HEK293 (cell line): Measurements from ENCODE around the gene KCNB1.

Experiments used
- CTCF ChIA-PET: fragments of 350-600 bp; formaldehyde crosslinking; extraction: SDS; loops from one replicate; lab custom pipeline; 2021; ENCODE audit warnings: antibody characterized with exemption; lab: Yijun Ruan, JAX
- POLR2A ChIA-PET: fragments of 300-600 bp; formaldehyde crosslinking; extraction: SDS; loops from one replicate; lab custom pipeline; 2020; ENCODE audit warnings: antibody characterized with exemption, inconsistent platforms; lab: Yijun Ruan, JAX
- H3K27ac ChIP-seq: fragments of 200-500 bp; sonication (Bioruptor generic); 2 replicates; pipeline ENCODE4 v1.5.1; 2014; ENCODE audit warnings: low read depth, low read length, control low read depth, inconsistent platforms; ENCODE audit errors: extremely low read depth
- H3K36me3 ChIP-seq, 2 experiments: fragments of 200-500 bp in 1 of 2; sonication (Bioruptor generic) in 1 of 2; 1 replicate in 1 of 2; 2 replicates in 1 of 2; pipeline ENCODE4 v1.5.1; 2014 to 2017; ENCODE audit warnings: inconsistent platforms in 2 of 2, low read length in 2 of 2; ENCODE audit not compliant: control insufficient read depth in 2 of 2, insufficient read depth in 1 of 2
- H3K4me1 ChIP-seq: fragments of 200-500 bp; sonication (Bioruptor generic); 2 replicates; pipeline ENCODE4 v1.5.1; 2014; ENCODE audit warnings: mild to moderate bottlenecking, low read length, inconsistent platforms; ENCODE audit not compliant: control insufficient read depth, insufficient read depth
- H3K4me3 ChIP-seq: 2 replicates; pipeline ENCODE4 v1.5.1; 2011; ENCODE audit warnings: low read depth, mild to moderate bottlenecking, control low read depth, low read length, moderate library complexity
- H3K9me3 ChIP-seq: fragments of 200-500 bp; sonication (Bioruptor generic); 2 replicates; pipeline ENCODE4 v1.5.1; 2014; ENCODE audit warnings: low read depth, low read length, inconsistent platforms; ENCODE audit not compliant: control insufficient read depth, insufficient read depth
- BCL11A ChIP-seq: fragments of 450-650 bp; formaldehyde crosslinking; IDR thresholded peaks from 2 replicates; pipeline ENCODE4 v1.5.1; 2016; ENCODE audit warnings: low read depth, missing biosample characterization, missing genetic modification characterization
- HOXC10 ChIP-seq: sonication (generic); formaldehyde crosslinking; IDR thresholded peaks from 2 replicates; pipeline ENCODE4 v1.8.1; 2023; ENCODE audit warnings: mild to moderate bottlenecking, missing genetic modification reagents
- REPIN1 ChIP-seq: fragments of 450-650 bp; formaldehyde crosslinking; IDR thresholded peaks from 2 replicates; pipeline ENCODE4 v1.5.1; 2017; ENCODE audit warnings: missing biosample characterization, missing genetic modification characterization, low read depth
- ZBTB1 ChIP-seq: fragments of 450-650 bp; formaldehyde crosslinking; IDR thresholded peaks from 2 replicates; pipeline ENCODE4 v1.5.1; 2016; ENCODE audit warnings: missing biosample characterization, missing genetic modification characterization
- ZBTB21 ChIP-seq: fragments of 450-650 bp; formaldehyde crosslinking; IDR thresholded peaks from 2 replicates; pipeline ENCODE4 v1.5.1; 2017; ENCODE audit warnings: missing biosample characterization, missing genetic modification characterization
- ZNF146 ChIP-seq: fragments of 450-650 bp; formaldehyde crosslinking; IDR thresholded peaks from 2 replicates; pipeline ENCODE4 v1.5.1; 2016; ENCODE audit warnings: missing biosample characterization, missing genetic modification characterization
- ZNF169 ChIP-seq: fragments of 450-650 bp; formaldehyde crosslinking; IDR thresholded peaks from 2 replicates; pipeline ENCODE4 v1.5.1; 2016; ENCODE audit warnings: missing biosample characterization, missing genetic modification characterization
- ZNF211 ChIP-seq: fragments of 450-650 bp; formaldehyde crosslinking; IDR thresholded peaks from 2 replicates; pipeline ENCODE4 v1.5.1; 2016; ENCODE audit warnings: low read depth, missing biosample characterization, missing genetic modification characterization
- ZNF23 ChIP-seq: fragments of 450-650 bp; formaldehyde crosslinking; IDR thresholded peaks from 2 replicates; pipeline ENCODE4 v1.5.1; 2016; ENCODE audit warnings: missing biosample characterization, missing genetic modification characterization, borderline replicate concordance
- ZNF341 ChIP-seq: fragments of 450-650 bp; formaldehyde crosslinking; IDR thresholded peaks from 2 replicates; pipeline ENCODE4; 2016; ENCODE audit warnings: low read depth, missing biosample characterization, missing genetic modification characterization
- ZNF404 ChIP-seq: fragments of 450-650 bp; formaldehyde crosslinking; IDR thresholded peaks from 2 replicates; pipeline ENCODE4 v1.5.1; 2017; ENCODE audit warnings: missing biosample characterization, missing genetic modification characterization
- ZNF423 ChIP-seq: fragments of 450-650 bp; formaldehyde crosslinking; IDR thresholded peaks from 2 replicates; pipeline ENCODE4 v1.5.1; 2016; ENCODE audit warnings: missing biosample characterization, missing genetic modification characterization
- ZNF433 ChIP-seq: fragments of 450-650 bp; formaldehyde crosslinking; IDR thresholded peaks from 2 replicates; pipeline ENCODE4 v1.5.1; 2016; ENCODE audit warnings: missing biosample characterization, missing genetic modification characterization, low read depth
- ZNF610 ChIP-seq: fragments of 450-650 bp; formaldehyde crosslinking; IDR thresholded peaks from 2 replicates; pipeline ENCODE4 v1.5.1; 2016; ENCODE audit warnings: missing biosample characterization, missing genetic modification characterization, borderline replicate concordance
- ZNF670 ChIP-seq: fragments of 450-650 bp; formaldehyde crosslinking; IDR thresholded peaks from 2 replicates; pipeline ENCODE4 v1.5.1; 2016; ENCODE audit warnings: missing biosample characterization, missing genetic modification characterization, low read depth
- TF ChIP-seq, protein P1 (sequence below): fragments of 450-650 bp; formaldehyde crosslinking; IDR thresholded peaks from 2 replicates; pipeline ENCODE4 v1.5.1; 2016; ENCODE audit warnings: missing biosample characterization, missing genetic modification characterization
- TF ChIP-seq, protein P2 (sequence below): fragments of 450-650 bp; formaldehyde crosslinking; IDR thresholded peaks from 2 replicates; pipeline ENCODE4 v1.5.1; 2016; ENCODE audit warnings: missing biosample characterization, missing genetic modification characterization, borderline replicate concordance
- TF ChIP-seq, protein P3 (sequence below): fragments of 450-650 bp; formaldehyde crosslinking; IDR thresholded peaks from 2 replicates; pipeline ENCODE4 v1.5.1; 2016; ENCODE audit warnings: missing biosample characterization, missing genetic modification characterization
- TF ChIP-seq, protein P4 (sequence below): fragments of 450-650 bp; formaldehyde crosslinking; IDR thresholded peaks from 2 replicates; pipeline ENCODE4 v1.5.1; 2016; ENCODE audit warnings: missing biosample characterization, missing genetic modification characterization

KCNB1 gene

DNA sequence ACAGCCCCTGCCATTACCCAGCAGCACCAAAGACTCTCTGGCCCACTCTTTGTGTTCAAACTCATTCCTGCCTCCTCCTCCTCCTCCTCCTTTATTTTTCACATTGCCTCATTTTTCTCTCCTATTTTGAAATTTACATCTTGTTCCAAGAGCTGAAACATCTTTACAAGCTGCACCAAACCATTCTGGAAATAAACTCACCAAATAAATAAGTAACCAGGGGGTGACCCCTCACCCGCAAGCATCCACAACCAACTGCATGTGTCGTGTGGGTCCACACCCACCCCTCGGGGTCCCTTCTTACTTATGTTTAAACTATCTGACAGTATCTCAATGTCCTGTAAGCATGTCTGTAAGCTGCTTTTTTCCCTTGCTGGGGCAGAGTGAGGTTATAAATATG lies 1.4 kb downstream of the KCNB1 start (continued):
- TF ChIP-seq, protein P1, sequence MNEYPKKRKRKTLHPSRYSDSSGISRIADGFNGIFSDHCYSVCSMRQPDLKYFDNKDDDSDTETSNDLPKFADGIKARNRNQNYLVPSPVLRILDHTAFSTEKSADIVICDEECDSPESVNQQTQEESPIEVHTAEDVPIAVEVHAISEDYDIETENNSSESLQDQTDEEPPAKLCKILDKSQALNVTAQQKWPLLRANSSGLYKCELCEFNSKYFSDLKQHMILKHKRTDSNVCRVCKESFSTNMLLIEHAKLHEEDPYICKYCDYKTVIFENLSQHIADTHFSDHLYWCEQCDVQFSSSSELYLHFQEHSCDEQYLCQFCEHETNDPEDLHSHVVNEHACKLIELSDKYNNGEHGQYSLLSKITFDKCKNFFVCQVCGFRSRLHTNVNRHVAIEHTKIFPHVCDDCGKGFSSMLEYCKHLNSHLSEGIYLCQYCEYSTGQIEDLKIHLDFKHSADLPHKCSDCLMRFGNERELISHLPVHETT (tag by site-specific recombination) = no peak

DNA sequence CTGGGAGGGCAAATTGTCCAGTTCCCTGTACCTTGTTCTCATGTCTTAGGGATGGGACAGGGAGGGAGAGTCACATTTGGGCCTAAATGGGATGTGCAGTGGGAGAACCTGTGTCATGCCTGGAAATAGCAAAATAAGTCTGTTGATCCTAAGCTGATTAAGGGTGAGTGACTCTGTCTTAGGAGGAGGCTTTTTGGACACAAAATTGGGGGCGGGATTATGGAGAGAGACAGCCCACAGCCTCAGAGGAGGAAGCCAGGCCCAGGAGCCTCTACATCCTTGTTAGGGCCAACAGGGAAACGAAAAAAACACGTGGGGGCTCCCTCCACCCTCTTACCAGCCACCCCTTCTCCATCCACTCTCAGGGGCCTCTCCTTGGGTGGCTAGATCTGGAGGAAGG lies 2.2 kb downstream of the KCNB1 start:
- POLR2A ChIA-PET = no interaction called here
- CTCF ChIA-PET = no interaction called here

DNA sequence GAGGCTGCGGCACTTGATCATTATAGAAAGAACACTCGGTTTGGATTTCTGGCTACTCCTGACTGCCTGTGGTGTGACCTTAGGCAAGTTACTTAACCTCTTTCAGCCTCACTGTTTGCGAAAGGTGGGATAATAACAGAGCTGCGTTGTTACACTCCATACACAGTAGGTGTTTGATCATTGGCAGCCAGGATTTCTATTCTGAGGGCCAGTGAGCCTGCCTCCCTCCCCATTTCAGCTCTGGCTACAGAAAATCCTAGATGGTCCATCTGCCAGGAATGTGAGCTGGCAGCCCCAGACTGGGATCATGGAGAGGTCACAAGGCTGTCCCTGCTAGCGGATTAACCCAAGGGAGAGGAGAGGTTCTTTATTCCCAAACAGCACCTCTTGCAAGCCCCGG lies 2.7 kb downstream of the KCNB1 start:
- CTCF ChIA-PET = interaction anchor here (0.6 kb wide), 1 partner anchor 82 kb away, joined by 3 read pairs; no protein-coding TSS in a partner anchor
- Histone ChIP-seq H3K27ac (no peak overlapping the region), H3K4me3 (no peak overlapping the region), H3K36me3 (no peaks in the 10 kb centered on the region), H3K4me1 (0 out of 2 replicates have a peak, but pooled peaks cover 4% of the 10 kb centered on the region), H3K9me3 (no peaks in the 10 kb centered on the region)
- POLR2A ChIA-PET = no interaction called here
- TF ChIP-seq REPIN1 (tag by site-specific recombination) (no peak), ZNF146 (no peak), ZBTB21 (no peak), ZNF404 (tag by site-specific recombination) (no peak), ZNF423 (tag by site-specific recombination) (no peak), ZNF670 (tag by site-specific recombination) (no peak), ZNF433 (tag by site-specific recombination) (no peak), BCL11A (no peak)
- TF ChIP-seq, protein P2, sequence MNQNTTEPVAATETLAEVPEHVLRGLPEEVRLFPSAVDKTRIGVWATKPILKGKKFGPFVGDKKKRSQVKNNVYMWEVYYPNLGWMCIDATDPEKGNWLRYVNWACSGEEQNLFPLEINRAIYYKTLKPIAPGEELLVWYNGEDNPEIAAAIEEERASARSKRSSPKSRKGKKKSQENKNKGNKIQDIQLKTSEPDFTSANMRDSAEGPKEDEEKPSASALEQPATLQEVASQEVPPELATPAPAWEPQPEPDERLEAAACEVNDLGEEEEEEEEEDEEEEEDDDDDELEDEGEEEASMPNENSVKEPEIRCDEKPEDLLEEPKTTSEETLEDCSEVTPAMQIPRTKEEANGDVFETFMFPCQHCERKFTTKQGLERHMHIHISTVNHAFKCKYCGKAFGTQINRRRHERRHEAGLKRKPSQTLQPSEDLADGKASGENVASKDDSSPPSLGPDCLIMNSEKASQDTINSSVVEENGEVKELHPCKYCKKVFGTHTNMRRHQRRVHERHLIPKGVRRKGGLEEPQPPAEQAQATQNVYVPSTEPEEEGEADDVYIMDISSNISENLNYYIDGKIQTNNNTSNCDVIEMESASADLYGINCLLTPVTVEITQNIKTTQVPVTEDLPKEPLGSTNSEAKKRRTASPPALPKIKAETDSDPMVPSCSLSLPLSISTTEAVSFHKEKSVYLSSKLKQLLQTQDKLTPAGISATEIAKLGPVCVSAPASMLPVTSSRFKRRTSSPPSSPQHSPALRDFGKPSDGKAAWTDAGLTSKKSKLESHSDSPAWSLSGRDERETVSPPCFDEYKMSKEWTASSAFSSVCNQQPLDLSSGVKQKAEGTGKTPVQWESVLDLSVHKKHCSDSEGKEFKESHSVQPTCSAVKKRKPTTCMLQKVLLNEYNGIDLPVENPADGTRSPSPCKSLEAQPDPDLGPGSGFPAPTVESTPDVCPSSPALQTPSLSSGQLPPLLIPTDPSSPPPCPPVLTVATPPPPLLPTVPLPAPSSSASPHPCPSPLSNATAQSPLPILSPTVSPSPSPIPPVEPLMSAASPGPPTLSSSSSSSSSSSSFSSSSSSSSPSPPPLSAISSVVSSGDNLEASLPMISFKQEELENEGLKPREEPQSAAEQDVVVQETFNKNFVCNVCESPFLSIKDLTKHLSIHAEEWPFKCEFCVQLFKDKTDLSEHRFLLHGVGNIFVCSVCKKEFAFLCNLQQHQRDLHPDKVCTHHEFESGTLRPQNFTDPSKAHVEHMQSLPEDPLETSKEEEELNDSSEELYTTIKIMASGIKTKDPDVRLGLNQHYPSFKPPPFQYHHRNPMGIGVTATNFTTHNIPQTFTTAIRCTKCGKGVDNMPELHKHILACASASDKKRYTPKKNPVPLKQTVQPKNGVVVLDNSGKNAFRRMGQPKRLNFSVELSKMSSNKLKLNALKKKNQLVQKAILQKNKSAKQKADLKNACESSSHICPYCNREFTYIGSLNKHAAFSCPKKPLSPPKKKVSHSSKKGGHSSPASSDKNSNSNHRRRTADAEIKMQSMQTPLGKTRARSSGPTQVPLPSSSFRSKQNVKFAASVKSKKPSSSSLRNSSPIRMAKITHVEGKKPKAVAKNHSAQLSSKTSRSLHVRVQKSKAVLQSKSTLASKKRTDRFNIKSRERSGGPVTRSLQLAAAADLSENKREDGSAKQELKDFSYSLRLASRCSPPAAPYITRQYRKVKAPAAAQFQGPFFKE = no peak
- TF ChIP-seq, protein P3, sequence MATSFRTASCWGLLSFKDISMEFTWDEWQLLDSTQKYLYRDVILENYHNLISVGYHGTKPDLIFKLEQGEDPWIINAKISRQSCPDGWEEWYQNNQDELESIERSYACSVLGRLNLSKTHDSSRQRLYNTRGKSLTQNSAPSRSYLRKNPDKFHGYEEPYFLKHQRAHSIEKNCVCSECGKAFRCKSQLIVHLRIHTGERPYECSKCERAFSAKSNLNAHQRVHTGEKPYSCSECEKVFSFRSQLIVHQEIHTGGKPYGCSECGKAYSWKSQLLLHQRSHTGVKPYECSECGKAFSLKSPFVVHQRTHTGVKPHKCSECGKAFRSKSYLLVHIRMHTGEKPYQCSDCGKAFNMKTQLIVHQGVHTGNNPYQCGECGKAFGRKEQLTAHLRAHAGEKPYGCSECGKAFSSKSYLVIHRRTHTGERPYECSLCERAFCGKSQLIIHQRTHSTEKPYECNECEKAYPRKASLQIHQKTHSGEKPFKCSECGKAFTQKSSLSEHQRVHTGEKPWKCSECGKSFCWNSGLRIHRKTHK = no peak

More for the DNA sequence above, 2.2 kb downstream of the KCNB1 start:
- Histone ChIP-seq H3K9me3 (no peaks in the 10 kb centered on the region), H3K36me3 (no peaks in the 10 kb centered on the region), H3K4me1 (0 out of 2 replicates have a peak, but pooled peaks cover 4% of the 10 kb centered on the region), H3K4me3 (no peak overlapping the region), H3K27ac (no peak overlapping the region)
- TF ChIP-seq ZBTB1 (no peak), ZNF610 (tag by site-specific recombination) (no peak), ZNF23 (tag by site-specific recombination) (no peak), ZNF169 (tag by site-specific recombination) (no peak), HOXC10 (CRISPR knock-in tag) (no peak), ZNF341 (tag by site-specific recombination) (no peak), ZNF211 (tag by site-specific recombination) (no peak)
- TF ChIP-seq, protein P2 = no peak
- TF ChIP-seq, protein P4, sequence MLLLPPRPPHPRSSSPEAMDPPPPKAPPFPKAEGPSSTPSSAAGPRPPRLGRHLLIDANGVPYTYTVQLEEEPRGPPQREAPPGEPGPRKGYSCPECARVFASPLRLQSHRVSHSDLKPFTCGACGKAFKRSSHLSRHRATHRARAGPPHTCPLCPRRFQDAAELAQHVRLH = no peak
